ENCODE data around the gene GBP2. TPM values are rescaled to one million over a fixed set of nuclear protein-coding genes. Genes with fewer than 3 reads are reported as not detected.
A peak's percentile ranks its signal among the peaks of the same experiment; 100 is the strongest.
"Not testable (repeated sequence)": the region's sequence is repeated elsewhere in the genome, so short reads cannot be mapped to it uniquely, and the experiment has no call there.

The GBP2 gene
- polyA plus RNA-seq, 1 of the 3 experiments (the other 2 are of a cell fraction) = 8.7 TPM

GRCh38 chr1:89129911-89130310, 4.0 kb upstream of the GBP2 start:
- H3K9me2 ChIP-seq = no peaks in the 10 kb centered on the region
- no peaks in the 10 kb centered on the region for H3K9me3 ChIP-seq
- H3K9ac ChIP-seq = no peak overlapping the region
- ChIA-PET POLR2A (interaction anchor here (0.7 kb wide), 1 partner anchor 37 kb away, joined by 3 read pairs; no protein-coding TSS in a partner anchor), CTCF (no interaction called here)
- no peaks in the 10 kb centered on the region for H3K79me2 ChIP-seq (ENCODE audit: insufficient read depth)
- 81% methylated on average over 4 of the region's 4 CpGs for WGBS (ENCODE audit: low lambda C conversion rate)
- peaks cover 10% of the 10 kb centered on the region for H3F3A ChIP-seq (replicated peaks; ENCODE audit: insufficient read depth)
- H3K4me2 ChIP-seq = peak overlapping the region; percentile 71; the same call in 1 of the 2 replicates
- H3K4me3 ChIP-seq (ENCODE audit: low read depth in 2 of 2, low read length in 1 of 2) = no peak overlapping the region
- no peak for TF ChIP-seq PBX3 (IDR thresholded peaks at IDR 0.05)
- TF ChIP-seq RFX5 (IDR thresholded peaks at IDR 0.05; ENCODE audit: low read length) = no peak
- TF ChIP-seq GATA2 (CRISPR knock-in tag; IDR thresholded peaks at IDR 0.05) = no peak
- TF ChIP-seq RXRA (IDR thresholded peaks at IDR 0.05; ENCODE audit: borderline replicate concordance, low read depth) = no peak
- TF ChIP-seq JUND (IDR thresholded peaks at IDR 0.05) = no peak
- no peak for TF ChIP-seq NFIC (IDR thresholded peaks at IDR 0.05; ENCODE audit: borderline replicate concordance)
- TF ChIP-seq SIN3A (IDR thresholded peaks at IDR 0.05; ENCODE audit: borderline replicate concordance, low read depth, low read length) = no peak
- no peak for TF ChIP-seq MEF2A (IDR thresholded peaks at IDR 0.05; ENCODE audit: borderline replicate concordance, low read depth)
- TF ChIP-seq ZBTB33 (IDR thresholded peaks at IDR 0.05; ENCODE audit: borderline replicate concordance, low read depth) = no peak
- no peak for TF ChIP-seq TAF1 (IDR thresholded peaks at IDR 0.05; ENCODE audit: borderline replicate concordance, low read depth, low read length)
- no peak for TF ChIP-seq USF2 (IDR thresholded peaks at IDR 0.05; ENCODE audit: borderline replicate concordance, low read depth, low read length)
- no peak for TF ChIP-seq EZH2phosphoT487 (IDR thresholded peaks at IDR 0.05; ENCODE audit: borderline replicate concordance, low read depth)
- no peak for DNase-seq
- peaks cover 4 to 15% of the 10 kb centered on the region in 2 experiments; a peak in 3 of 4 replicates for H3K4me1 ChIP-seq (ENCODE audit: control insufficient read depth in 1 of 2, insufficient read depth in 2 of 2, low read depth in 1 of 2, low read length in 1 of 2)
- H2AFZ ChIP-seq (ENCODE audit: low read depth) = peak overlapping the region; percentile 86; the same call in 1 of the 2 replicates
- H3K36me3 ChIP-seq (replicated peaks in 1 of 2; ENCODE audit: control insufficient read depth in 1 of 2, insufficient read depth in 2 of 2, low read length in 1 of 2) = no peaks in the 10 kb centered on the region
- H4K20me1 ChIP-seq (ENCODE audit: insufficient read depth) = no peaks in the 10 kb centered on the region
- no peaks in the 10 kb centered on the region for H3K27me3 ChIP-seq (ENCODE audit: insufficient read depth)
- H3K27ac ChIP-seq (ENCODE audit: low read depth in 2 of 2, low read length in 1 of 2) = no peak overlapping the region

- H3K9ac ChIP-seq; DNase-seq; H3K27ac ChIP-seq (ENCODE audit: low read depth in 2 of 2, low read length in 1 of 2); H3K36me3 ChIP-seq (replicated peaks in 1 of 2; ENCODE audit: control insufficient read depth in 1 of 2, insufficient read depth in 2 of 2, low read length in 1 of 2); H3K27me3 ChIP-seq (ENCODE audit: insufficient read depth); H3K79me2 ChIP-seq (ENCODE audit: insufficient read depth); H3K9me2 ChIP-seq; POLR2A ChIA-PET; H4K20me1 ChIP-seq (ENCODE audit: insufficient read depth); H2AFZ ChIP-seq (ENCODE audit: low read depth); H3K9me3 ChIP-seq: not testable (repeated sequence)
- peaks cover 10% of the 10 kb centered on the region for H3F3A ChIP-seq (replicated peaks; ENCODE audit: insufficient read depth)
- peak overlapping the region; percentile 71; the same call in 1 of the 2 replicates for H3K4me2 ChIP-seq
- H3K4me3 ChIP-seq (ENCODE audit: low read depth in 2 of 2, low read length in 1 of 2) = peak overlapping the region; percentile 39 to 53; a peak in 3 of 4 replicates
- peaks cover 7 to 23% of the 10 kb centered on the region in 2 experiments; a peak in 3 of 4 replicates for H3K4me1 ChIP-seq (ENCODE audit: control insufficient read depth in 1 of 2, insufficient read depth in 2 of 2, low read depth in 1 of 2, low read length in 1 of 2)
- WGBS (ENCODE audit: low lambda C conversion rate) = 52% methylated on average over 16 of the region's 31 CpGs
- CTCF ChIA-PET = interaction anchor here (1.0 to 1.6 kb wide), 2 partner anchors 21 to 130 kb away, joined by 3 read pairs; no protein-coding TSS in a partner anchor
Observed at GRCh38 chr1:89128003-89128458, 2.1 kb upstream of the GBP2 start.

GRCh38 chr1:89126602-89127565, 970 bp upstream of the GBP2 start:
- Histone ChIP-seq H3K27ac (ENCODE audit: low read depth in 2 of 2, low read length in 1 of 2) (peak overlapping the region in 1 of 2 experiments; percentile 60; a peak in 1 of 4 replicates), H3F3A (replicated peaks; ENCODE audit: insufficient read depth) (peaks cover 10% of the 10 kb centered on the region), H3K4me1 (ENCODE audit: control insufficient read depth in 1 of 2, insufficient read depth in 2 of 2, low read depth in 1 of 2, low read length in 1 of 2) (peaks cover 7 to 23% of the 10 kb centered on the region in 2 experiments; a peak in 3 of 4 replicates), H3K4me2 (peak overlapping the region; percentile 78; the same call in 1 of the 2 replicates)
- WGBS (ENCODE audit: low lambda C conversion rate) = 90% methylated on average over 23 of the region's 23 CpGs
- H3K9me2 ChIP-seq; POLR2A ChIA-PET; H2AFZ ChIP-seq (ENCODE audit: low read depth); H4K20me1 ChIP-seq (ENCODE audit: insufficient read depth); H3K79me2 ChIP-seq (ENCODE audit: insufficient read depth); H3K4me3 ChIP-seq (ENCODE audit: low read depth in 2 of 2, low read length in 1 of 2); H3K9me3 ChIP-seq; H3K9ac ChIP-seq; DNase-seq; H3K36me3 ChIP-seq (replicated peaks in 1 of 2; ENCODE audit: control insufficient read depth in 1 of 2, insufficient read depth in 2 of 2, low read length in 1 of 2); H3K27me3 ChIP-seq (ENCODE audit: insufficient read depth): not testable (repeated sequence)
- CTCF ChIA-PET = interaction anchor here (1.0 to 1.6 kb wide), 2 partner anchors 22 to 129 kb away, joined by 3 read pairs; no protein-coding TSS in a partner anchor

Data from SK-N-SH (cell line).